Hepatocyte (in vitro differentiated cells): ENCODE results near the gene MGMT. TPM values are rescaled to one million over a fixed set of nuclear protein-coding genes. Genes with fewer than 3 reads are reported as not detected.
A peak's percentile ranks its signal among the peaks of the same experiment; 100 is the strongest.

ENCODE experiments used
- DNase-seq: peaks from one replicate; pipeline ENCODE4 v3.0.0-alpha.2; 2016; ENCODE audit warnings: low spot score
- H2AFZ ChIP-seq: fragments of 200-600 bp; sonication (generic); 2 replicates; pipeline ENCODE4 v1.6.0; 2016; ENCODE audit warnings: antibody characterized with exemption, mild to moderate bottlenecking
- H3K27ac ChIP-seq: fragments of 200-600 bp; sonication (generic); 2 replicates; pipeline ENCODE4 v1.5.1; 2016; ENCODE audit warnings: mild to moderate bottlenecking
- H3K27me3 ChIP-seq: fragments of 200-600 bp; sonication (generic); 2 replicates; pipeline ENCODE4 v1.6.1; 2016
- H3K36me3 ChIP-seq: fragments of 200-600 bp; sonication (generic); replicated peaks from 2 replicates; pipeline ENCODE4 v1.5.1; 2016; ENCODE audit warnings: low read depth; ENCODE audit not compliant: insufficient read depth
- H3K4me1 ChIP-seq: fragments of 200-600 bp; sonication (generic); 2 replicates; pipeline ENCODE4 v1.5.1; 2016; ENCODE audit warnings: mild to moderate bottlenecking, moderate library complexity; ENCODE audit not compliant: insufficient read depth
- H3K4me2 ChIP-seq: fragments of 200-600 bp; sonication (generic); 2 replicates; pipeline ENCODE4 v1.6.0; 2016
- H3K4me3 ChIP-seq: fragments of 200-600 bp; sonication (generic); 2 replicates; pipeline ENCODE4 v1.5.1; 2016; ENCODE audit warnings: mild to moderate bottlenecking
- H3K79me2 ChIP-seq: fragments of 200-600 bp; sonication (generic); 2 replicates; pipeline ENCODE4 v1.6.0; 2017; ENCODE audit warnings: mild to moderate bottlenecking
- H3K9me2 ChIP-seq: fragments of 200-600 bp; sonication (generic); replicated peaks from 2 replicates; pipeline ENCODE4 v1.6.0; 2017; ENCODE audit warnings: mild to moderate bottlenecking; ENCODE audit not compliant: insufficient read depth
- H3K9me3 ChIP-seq: fragments of 200-600 bp; sonication (generic); 2 replicates; pipeline ENCODE4 v1.5.1; 2016; ENCODE audit warnings: low read depth, mild to moderate bottlenecking
- H4K20me1 ChIP-seq: fragments of 200-600 bp; sonication (generic); 2 replicates; pipeline ENCODE4 v1.6.0; 2016; ENCODE audit warnings: mild to moderate bottlenecking; ENCODE audit not compliant: insufficient read depth, poor library complexity, severe bottlenecking
- EZH2 ChIP-seq: fragments of 200-600 bp; sonication (generic); IDR thresholded peaks from 2 replicates; pipeline ENCODE4 v1.6.1; 2016; ENCODE audit warnings: antibody characterized with exemption, mild to moderate bottlenecking, borderline replicate concordance
- EZH2phosphoT487 ChIP-seq: fragments of 200-600 bp; sonication (generic); IDR thresholded peaks from one replicate; pipeline ENCODE4 v1.6.1; 2018; ENCODE audit warnings: antibody characterized with exemption, mild to moderate bottlenecking, low read depth, moderate library complexity; ENCODE audit not compliant: unreplicated experiment, severe bottlenecking
- WGBS: methylation state at CpG from one replicate; pipeline ENCODE4 v1.1.6; 2016; ENCODE audit warnings: low lambda C conversion rate; ENCODE audit errors: missing lambda C conversion rate; 5-methylcytosine and 5-hydroxymethylcytosine counted together
- polyA plus RNA-seq: library from polyadenylated mRNA; unstranded; fragments of >200 nt; fragmentation: Nextera tagmentation; extraction: Ambion mirVana; gene quantifications from 2 replicates; pipeline ENCODE4 v1.2.1, GENCODE V29; 2016
- total RNA-seq: library from RNA; depleted of rRNA; stranded (reverse); fragments of >200 nt; gene quantifications from 2 replicates; pipeline ENCODE4 v1.2.3, GENCODE V29; 2014
- TF ChIP-seq, protein P1 (sequence below): fragments of 200-600 bp; sonication (generic); IDR thresholded peaks from 2 replicates; pipeline ENCODE4 v1.5.1; 2016; ENCODE audit warnings: antibody characterized with exemption, mild to moderate bottlenecking; ENCODE audit not compliant: poor library complexity

The MGMT gene
- total and polyA plus RNA-seq, 2 experiments from 2014 or later, result 41.5 to 41.9 TPM

DNA sequence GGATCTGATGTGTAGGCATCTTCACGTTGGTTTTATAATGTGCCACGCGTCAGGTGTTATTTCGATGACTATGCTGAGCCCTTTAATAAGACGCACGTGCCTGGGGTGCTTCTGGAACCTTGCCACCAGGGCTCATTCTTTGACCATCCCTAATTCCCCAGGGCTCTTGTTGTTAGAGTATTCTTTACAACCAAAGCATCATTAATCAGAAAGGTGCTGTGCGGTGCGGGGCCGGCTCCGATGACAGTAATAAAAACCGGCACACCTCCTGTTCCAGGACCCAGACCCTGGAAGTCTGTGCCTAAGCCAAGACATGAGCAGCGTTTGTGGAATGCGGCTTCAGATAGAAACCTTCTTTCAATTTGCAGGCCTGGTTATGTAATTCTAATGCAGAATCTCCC lies 58.4 kb downstream of the MGMT start:
- peak; percentile 37 for DNase-seq
- no peaks in the 10 kb centered on the region for H3K9me2 ChIP-seq
- H4K20me1 ChIP-seq, result no peaks in the 10 kb centered on the region
- WGBS, result 51% methylated on average over 13 of the region's 13 CpGs
- H3K79me2 ChIP-seq, result peaks cover 3% of the 10 kb centered on the region
- no peak overlapping the region for H2AFZ ChIP-seq
- H3K9me3 ChIP-seq, result no peaks in the 10 kb centered on the region
- peaks cover 6% of the 10 kb centered on the region for H3K4me1 ChIP-seq
- H3K27ac ChIP-seq, result no peak overlapping the region
- H3K4me2 ChIP-seq, result peak overlapping the region; percentile 38
- H3K4me3 ChIP-seq, result no peak overlapping the region
- TF ChIP-seq, protein P1, sequence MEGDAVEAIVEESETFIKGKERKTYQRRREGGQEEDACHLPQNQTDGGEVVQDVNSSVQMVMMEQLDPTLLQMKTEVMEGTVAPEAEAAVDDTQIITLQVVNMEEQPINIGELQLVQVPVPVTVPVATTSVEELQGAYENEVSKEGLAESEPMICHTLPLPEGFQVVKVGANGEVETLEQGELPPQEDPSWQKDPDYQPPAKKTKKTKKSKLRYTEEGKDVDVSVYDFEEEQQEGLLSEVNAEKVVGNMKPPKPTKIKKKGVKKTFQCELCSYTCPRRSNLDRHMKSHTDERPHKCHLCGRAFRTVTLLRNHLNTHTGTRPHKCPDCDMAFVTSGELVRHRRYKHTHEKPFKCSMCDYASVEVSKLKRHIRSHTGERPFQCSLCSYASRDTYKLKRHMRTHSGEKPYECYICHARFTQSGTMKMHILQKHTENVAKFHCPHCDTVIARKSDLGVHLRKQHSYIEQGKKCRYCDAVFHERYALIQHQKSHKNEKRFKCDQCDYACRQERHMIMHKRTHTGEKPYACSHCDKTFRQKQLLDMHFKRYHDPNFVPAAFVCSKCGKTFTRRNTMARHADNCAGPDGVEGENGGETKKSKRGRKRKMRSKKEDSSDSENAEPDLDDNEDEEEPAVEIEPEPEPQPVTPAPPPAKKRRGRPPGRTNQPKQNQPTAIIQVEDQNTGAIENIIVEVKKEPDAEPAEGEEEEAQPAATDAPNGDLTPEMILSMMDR, result no peak
- TF ChIP-seq EZH2 (no peak), EZH2phosphoT487 (no peak)
- H3K27me3 ChIP-seq, result no peaks in the 10 kb centered on the region
- no peaks in the 10 kb centered on the region for H3K36me3 ChIP-seq

DNA sequence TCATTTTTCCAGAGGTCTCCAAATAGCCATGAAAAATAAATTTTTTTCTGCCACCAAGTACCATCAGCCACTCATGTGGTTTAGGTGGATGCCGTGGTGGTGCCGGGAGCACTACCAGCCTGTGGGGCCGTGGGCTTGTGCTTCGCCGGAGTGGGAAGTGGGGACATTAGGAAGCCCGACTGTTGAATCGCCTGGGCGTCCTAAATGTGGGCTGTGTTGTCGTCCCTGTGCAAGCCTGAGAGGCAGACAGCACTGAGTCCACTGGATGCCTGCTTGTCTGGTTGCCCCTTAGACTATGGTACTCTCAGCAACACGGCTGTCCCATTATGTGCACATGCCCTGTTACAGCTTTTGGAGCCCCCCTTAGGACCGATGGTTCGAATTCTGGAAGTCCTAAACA lies 59.9 kb downstream of the MGMT start:
- no peak overlapping the region for H3K4me3 ChIP-seq
- peaks cover 13% of the 10 kb centered on the region for H3K4me1 ChIP-seq
- H3K27ac ChIP-seq, result no peak overlapping the region
- peaks cover 3% of the 10 kb centered on the region for H3K79me2 ChIP-seq
- H3K9me3 ChIP-seq, result no peaks in the 10 kb centered on the region
- no peaks in the 10 kb centered on the region for H4K20me1 ChIP-seq
- H2AFZ ChIP-seq, result no peak overlapping the region
- no peaks in the 10 kb centered on the region for H3K9me2 ChIP-seq
- H3K27me3 ChIP-seq, result no peaks in the 10 kb centered on the region
- H3K4me2 ChIP-seq, result no peak overlapping the region
- TF ChIP-seq, protein P1, result no peak
- TF ChIP-seq EZH2, result no peak
- TF ChIP-seq EZH2phosphoT487, result no peak
- no peak for DNase-seq
- no peaks in the 10 kb centered on the region for H3K36me3 ChIP-seq
- WGBS, result 94% methylated on average over 12 of the region's 12 CpGs

DNA sequence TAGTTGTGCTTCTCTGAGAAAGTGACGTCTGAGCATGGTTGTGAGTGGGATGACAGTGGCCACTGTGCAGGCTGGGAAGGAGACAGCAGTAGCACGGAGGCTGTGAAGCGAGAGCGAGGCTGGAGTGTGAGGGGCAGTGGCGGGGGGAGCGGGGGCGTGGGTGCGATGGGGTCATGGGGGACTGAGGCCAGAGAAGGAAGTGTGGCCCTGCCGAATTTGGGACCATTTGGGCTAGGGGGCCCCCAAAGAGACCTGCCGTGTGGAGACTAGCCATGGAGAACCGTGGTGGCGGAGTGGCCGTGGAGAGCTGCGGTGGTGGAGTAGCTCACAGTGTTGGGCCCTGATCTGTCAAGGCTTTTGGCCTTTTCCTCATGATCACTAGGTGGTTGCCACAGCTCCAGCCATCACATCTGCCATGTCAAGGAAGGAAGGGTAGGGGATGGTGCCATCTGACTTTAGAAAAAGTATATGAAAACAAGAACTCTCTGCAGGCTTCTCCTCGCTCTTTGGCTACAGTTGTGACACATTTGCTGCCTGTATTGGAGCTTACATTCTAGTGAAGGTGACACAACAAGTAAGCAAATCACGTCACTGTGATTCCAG lies 61.4 kb downstream of the MGMT start:
- H3K79me2 ChIP-seq, result peaks cover 10% of the 10 kb centered on the region
- H3K4me2 ChIP-seq, result no peak overlapping the region
- H3K9me2 ChIP-seq, result no peaks in the 10 kb centered on the region
- no peak overlapping the region for H3K4me3 ChIP-seq
- H3K9me3 ChIP-seq, result no peaks in the 10 kb centered on the region
- DNase-seq, result no peak
- no peak overlapping the region for H2AFZ ChIP-seq
- peaks cover 15% of the 10 kb centered on the region for H3K4me1 ChIP-seq
- no peaks in the 10 kb centered on the region for H4K20me1 ChIP-seq
- H3K27ac ChIP-seq, result no peak overlapping the region
- H3K36me3 ChIP-seq, result no peaks in the 10 kb centered on the region
- TF ChIP-seq EZH2phosphoT487, result no peak
- TF ChIP-seq, protein P1, result no peak
- no peaks in the 10 kb centered on the region for H3K27me3 ChIP-seq
- WGBS, result over 99% methylated on average over 12 of the region's 16 CpGs

DNA sequence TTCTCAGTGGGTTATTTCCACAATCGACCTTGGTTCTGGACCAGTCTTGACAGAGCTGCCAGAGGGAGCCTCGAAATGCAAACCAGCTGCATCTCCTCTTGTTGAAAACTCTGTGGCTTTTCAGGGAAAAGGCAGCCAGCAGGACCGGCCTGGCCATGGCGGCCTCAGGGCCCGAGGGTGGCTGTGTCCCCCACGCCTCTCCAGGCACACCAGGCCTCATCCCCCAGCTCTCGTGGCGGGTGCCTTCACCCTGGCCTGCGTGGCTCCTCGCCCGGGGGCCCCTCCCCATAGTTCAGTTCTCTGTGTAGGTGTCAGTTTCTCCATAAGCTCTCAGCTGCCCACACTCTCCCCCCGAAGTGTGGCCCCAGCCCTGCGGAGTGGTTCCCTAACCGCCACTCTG lies 63.5 kb downstream of the MGMT start:
- Histone ChIP-seq H4K20me1 (no peaks in the 10 kb centered on the region), H3K4me1 (peaks cover 15% of the 10 kb centered on the region), H3K27ac (no peak overlapping the region)

More for the DNA sequence above, 63.5 kb downstream of the MGMT start:
- Histone ChIP-seq H3K9me2 (no peaks in the 10 kb centered on the region), H3K27me3 (no peaks in the 10 kb centered on the region), H3K9me3 (no peaks in the 10 kb centered on the region), H3K36me3 (no peaks in the 10 kb centered on the region), H3K4me3 (no peak overlapping the region), H3K79me2 (peaks cover 10% of the 10 kb centered on the region), H3K4me2 (no peak overlapping the region), H2AFZ (no peak overlapping the region)
- TF ChIP-seq, protein P1, result no peak
- TF ChIP-seq EZH2phosphoT487, result no peak
- TF ChIP-seq EZH2, result no peak
- WGBS, result 89% methylated on average over 14 of the region's 14 CpGs
- no peak for DNase-seq
